GM12872 (cell line): Measurements from ENCODE around the gene NUP85.

Experiments
- CTCF ChIP-seq: IDR thresholded peaks from 3 replicates; pipeline ENCODE4 v1.5.1; 2011; ENCODE audit warnings: low read depth, mild to moderate bottlenecking, low read length, moderate library complexity; ENCODE audit not compliant: insufficient read depth

Gene NUP85

DNA sequence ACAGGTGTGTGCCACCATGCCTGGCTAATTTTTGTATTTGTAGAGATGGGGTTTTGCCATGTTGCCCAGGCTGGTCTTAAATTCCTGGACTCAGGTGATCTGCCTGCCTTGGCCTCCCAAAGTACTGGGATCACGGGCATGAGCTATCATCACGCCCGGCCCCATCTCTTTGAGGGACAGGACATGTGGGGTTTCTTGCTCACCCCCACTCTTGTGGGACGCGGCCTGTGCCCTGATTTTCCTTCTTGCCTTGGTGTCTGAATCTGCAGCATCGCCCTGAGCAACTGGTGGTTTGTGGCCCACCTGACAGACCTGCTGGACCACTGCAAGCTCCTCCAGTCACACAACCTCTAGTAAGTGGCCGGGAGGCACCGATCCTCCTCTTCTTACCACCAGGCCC lies 25.6 kb downstream of the NUP85 start:
- no peak for TF ChIP-seq CTCF

GRCh38 chr17:75231741-75232464 lies 26.4 kb downstream of the NUP85 start:
- no peak for TF ChIP-seq CTCF

DNA sequence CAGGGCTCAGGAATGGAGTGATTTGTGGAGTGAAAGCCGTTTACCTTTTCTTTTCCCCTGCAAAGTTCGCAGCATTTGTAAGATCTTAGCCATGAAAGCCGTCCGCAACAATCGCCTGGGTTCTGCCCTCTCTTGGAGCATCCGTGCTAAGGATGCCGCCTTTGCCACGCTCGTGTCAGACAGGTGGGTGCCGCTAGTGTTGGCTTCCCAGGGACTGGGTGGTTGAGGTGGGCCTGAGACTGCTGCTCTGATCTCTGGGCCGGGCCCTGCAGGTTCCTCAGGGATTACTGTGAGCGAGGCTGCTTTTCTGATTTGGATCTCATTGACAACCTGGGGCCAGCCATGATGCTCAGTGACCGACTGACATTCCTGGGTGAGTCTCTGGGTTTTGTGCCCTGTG lies 27.3 kb downstream of the NUP85 start:
- no peak for TF ChIP-seq CTCF

DNA sequence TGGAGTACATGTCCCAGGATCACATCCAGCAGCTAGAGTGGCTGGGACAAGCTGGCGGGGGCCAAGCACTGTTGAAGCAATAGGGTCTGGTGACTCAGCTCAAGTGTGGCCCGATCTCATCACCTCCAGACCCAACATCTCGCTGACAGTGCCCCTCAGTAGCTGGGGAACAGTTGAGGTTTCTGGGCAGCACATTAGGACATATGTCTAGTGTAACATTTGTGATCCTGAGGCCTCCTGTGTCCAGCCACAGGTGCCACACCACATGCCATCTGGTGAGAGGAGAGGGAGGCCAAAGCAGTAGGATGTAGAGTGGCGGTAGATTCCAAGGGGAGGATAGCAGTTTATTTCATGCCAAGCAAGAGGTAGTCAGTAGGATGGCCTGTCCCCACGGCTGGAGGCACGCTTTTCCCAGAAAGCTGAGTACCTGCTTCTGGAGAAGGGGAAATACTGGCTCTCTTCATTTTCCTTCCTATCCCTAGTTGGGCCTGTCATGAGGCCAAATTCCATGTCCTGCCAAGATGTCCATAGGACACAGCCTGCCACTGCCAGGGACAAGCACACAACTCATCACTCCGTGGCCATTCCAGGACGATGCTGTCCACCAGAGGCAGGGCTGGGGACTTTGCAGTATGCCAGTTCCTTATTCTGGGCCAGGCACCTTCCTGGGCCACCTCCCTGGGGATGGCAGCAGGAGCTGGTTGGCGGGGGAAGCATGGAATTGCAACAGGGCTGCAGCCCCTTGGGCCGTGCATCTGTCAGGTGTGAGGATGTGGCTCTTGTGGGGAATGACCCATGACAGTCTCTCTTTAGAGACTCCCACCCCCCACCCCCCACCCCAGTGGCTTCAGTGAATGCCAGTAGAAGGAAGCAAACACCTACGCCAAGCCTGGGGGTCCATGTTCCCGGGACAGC lies 31.9 kb downstream of the NUP85 start:
- no peak for TF ChIP-seq CTCF

- no peak for TF ChIP-seq CTCF
These were observed 32.6 kb downstream of the NUP85 start for GRCh38 chr17:75238020-75238580.

DNA sequence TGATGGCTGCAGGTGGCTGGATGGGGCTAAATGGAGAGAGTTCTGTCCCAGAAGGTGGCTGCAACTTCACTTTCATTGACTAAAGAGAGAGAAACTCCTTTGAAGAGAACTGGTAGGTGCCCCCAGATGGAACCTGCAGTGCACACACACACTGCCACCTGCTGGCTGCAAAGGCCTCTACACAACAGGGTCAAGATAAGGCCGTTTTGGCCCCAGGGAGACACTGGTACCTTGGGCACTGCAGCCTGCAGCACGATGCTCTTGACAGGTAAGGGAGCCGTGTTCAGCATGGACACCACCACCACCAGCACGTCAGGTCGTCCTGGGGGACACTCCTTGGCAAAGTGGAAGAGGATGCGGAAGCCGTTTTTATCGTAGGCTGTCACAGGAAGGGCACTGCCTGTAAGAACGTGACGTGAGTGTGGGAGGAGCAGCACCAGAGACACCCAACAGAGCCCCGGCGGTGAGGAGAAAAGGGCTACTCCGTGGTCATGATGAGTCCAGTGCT lies 33.3 kb downstream of the NUP85 start:
- peak; percentile 94 for TF ChIP-seq CTCF

DNA sequence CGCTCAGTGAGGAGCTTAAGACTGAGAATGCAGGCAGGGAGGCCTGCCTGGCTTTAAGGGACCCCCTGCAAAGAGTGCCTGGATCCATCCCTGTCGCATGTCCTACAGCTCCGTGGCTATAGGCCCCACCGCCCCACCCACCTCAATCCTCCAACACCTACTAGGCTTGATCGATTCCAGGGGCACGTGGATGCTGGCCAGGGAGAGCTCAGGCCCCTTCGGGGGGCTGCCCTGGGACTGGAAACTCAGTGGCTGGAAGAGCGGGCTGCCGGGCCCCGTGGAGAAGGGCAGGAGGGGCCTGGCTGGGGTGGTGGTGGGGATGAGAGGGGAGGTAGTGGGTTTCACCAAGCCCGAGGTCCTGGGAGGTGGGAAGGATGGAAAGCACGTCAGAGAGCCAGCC lies 33.7 kb downstream of the NUP85 start:
- TF ChIP-seq CTCF: no peak
